Sigmoid colon (tissue), 7 donors: Measurements from ENCODE around the gene LMOD2. TPM values are rescaled to one million over a fixed set of nuclear protein-coding genes. Genes with fewer than 3 reads are reported as not detected.

Experiments
- DNase-seq: peaks from one replicate; pipeline ENCODE4 v3.0.0-alpha.2; 2019
- H3K27ac ChIP-seq, 4 donors: fragments of 200-600 bp; sonication (generic); one replicate each; pipeline ENCODE4 v1.5.1; 2016 to 2019; ENCODE audit warnings: mild to moderate bottlenecking in 1 of 4
- H3K27me3 ChIP-seq, 3 donors: fragments of 200-600 bp; sonication (generic); one replicate each; pipeline ENCODE4 v1.5.1; 2019; ENCODE audit warnings: mild to moderate bottlenecking in 1 of 3
- H3K36me3 ChIP-seq, 4 donors: fragments of 200-600 bp; sonication (generic); one replicate each; pipeline ENCODE4 v1.5.1; 2016 to 2019
- H3K4me1 ChIP-seq, 4 donors: fragments of 200-600 bp; sonication (generic); one replicate each; pipeline ENCODE4 v1.5.1; 2017 to 2019
- H3K4me3 ChIP-seq, 4 donors: fragments of 200-600 bp; sonication (generic); one replicate each; pipeline ENCODE4 v1.5.1; 2017 to 2019; ENCODE audit warnings: mild to moderate bottlenecking in 2 of 4, moderate library complexity in 1 of 4
- H3K9me3 ChIP-seq, 4 donors: fragments of 200-600 bp in 3 of 4; sonication (generic) in 3 of 4; one replicate each; pipeline versions ENCODE4 v1.5.1 to v1.6.1; 2013 to 2019
- CTCF ChIP-seq, 4 experiments: fragments of 450-650 bp in 3 of 4; fragments of 200-600 bp in 1 of 4; IDR thresholded peaks; one replicate each; pipeline ENCODE4 v1.5.1; 2016 to 2019; ENCODE audit warnings: antibody characterized with exemption in 4 of 4, mild to moderate bottlenecking in 3 of 4, moderate library complexity in 2 of 4
- EP300 ChIP-seq, 4 donors: sonication (generic); formaldehyde crosslinking; IDR thresholded peaks; one replicate each; pipeline ENCODE4 v1.6.1; 2017; ENCODE audit warnings: antibody characterized with exemption in 4 of 4
- POLR2A ChIP-seq, 2 donors: fragments of 450-650 bp; IDR thresholded peaks; one replicate each; pipeline ENCODE4 v1.6.1; 2016; ENCODE audit warnings: antibody characterized with exemption in 2 of 2, mild to moderate bottlenecking in 2 of 2, moderate library complexity in 2 of 2
- POLR2AphosphoS5 ChIP-seq, 4 donors: sonication (generic); formaldehyde crosslinking; IDR thresholded peaks; one replicate each; pipeline ENCODE4 v1.6.1; 2017; ENCODE audit warnings: antibody characterized with exemption in 4 of 4
- WGBS, 2 donors: extraction: QIAGEN DNeasy Blood & Tissue Kit; methylation state at CpG; one replicate each; pipeline ENCODE4 v1.1.7; 2013; 5-methylcytosine and 5-hydroxymethylcytosine counted together
- intact Hi-C: fragments of 100-400 bp; cut with DNase I; formaldehyde crosslinking; loops from one replicate; pipeline ENCODE4 v1.15.1; 2023
- polyA plus RNA-seq, 3 donors: library from polyadenylated mRNA; stranded (reverse); fragments of 200-250 nt; gene quantifications; one replicate each; pipeline ENCODE4 v1.2.3, GENCODE V29; 2013
- total RNA-seq, 4 donors: library from RNA; depleted of rRNA; stranded (reverse); fragments of >200 nt; gene quantifications; one replicate each; pipeline ENCODE4 v1.1.0, GENCODE V29; 2016
- donor health status: healthy with polysubstance abuse.
- donor health status: Bipolar disorder and iron deficiency.
- donor health status: healthy.

LMOD2 gene
- total and polyA plus RNA-seq, 7 donors: 0.03 to 0.46 TPM; not detected in 5

- TF ChIP-seq POLR2AphosphoS5 (IDR thresholded peaks at IDR 0.05) (no peak), CTCF (IDR thresholded peaks at IDR 0.05) (no peak), POLR2A (IDR thresholded peaks at IDR 0.05) (no peak), EP300 (IDR thresholded peaks at IDR 0.05) (no peak)
- Histone ChIP-seq H3K27me3 (no peaks in the 10 kb centered on the region), H3K4me3 (no peak overlapping the region), H3K27ac (no peak overlapping the region), H3K36me3 (peaks cover 0 to 13% (median 5%) of the 10 kb centered on the region in 4 donors), H3K4me1 (peaks cover 0 to 37% (median 18%) of the 10 kb centered on the region in 4 donors), H3K9me3 (no peaks in the 10 kb centered on the region)
- intact Hi-C loops: no loop called here
- 44 to 61% methylated on average over 1 of the region's 1 CpG for WGBS, 2 donors
- DNase-seq: no peak
These were observed 57.0 kb downstream of the LMOD2 start for GRCh38 chr7:123712619-123713018.

Other genes starting within 250 kb of the LMOD2 start
- gene IQUB, start 121.3 kb upstream of the LMOD2 start, total RNA-seq: under 1 TPM; 0.27 to 0.83 (median 0.69) TPM
- gene IQUB, start 121.3 kb upstream of the LMOD2 start, polyA plus RNA-seq: under 1 TPM in 1 of 3 donors, not detected in 2; 0.10 TPM
- 100 to 1,000 TPM in 1 of 4 donors, 10 to 100 TPM in 3; 60.4 to 112 (median 89.8) TPM for gene NDUFA5, start 98.0 kb upstream of the LMOD2 start, total RNA-seq
- 100 to 1,000 TPM in 2 of 3 donors, 10 to 100 TPM in 1; 55.6 to 211 (median 177) TPM for gene NDUFA5, start 98.0 kb upstream of the LMOD2 start, polyA plus RNA-seq
- gene ASB15, start 54.0 kb upstream of the LMOD2 start, total RNA-seq: not detected
- not detected for gene ASB15, start 54.0 kb upstream of the LMOD2 start, polyA plus RNA-seq
- gene WASL, start 93.1 kb downstream of the LMOD2 start, total RNA-seq: 10 to 100 TPM; 32.4 to 45.3 (median 39.0) TPM
- 10 to 100 TPM; 33.0 to 80.5 (median 71.5) TPM for gene WASL, start 93.1 kb downstream of the LMOD2 start, polyA plus RNA-seq
- not detected for gene HYAL4, start 189.3 kb downstream of the LMOD2 start, total RNA-seq
- gene HYAL4, start 189.3 kb downstream of the LMOD2 start, polyA plus RNA-seq: under 1 TPM in 1 of 3 donors, not detected in 2; 0.09 TPM